Activated gamma-delta T cell treated with Interleukin-2 at 50 U/mL for 16 hours (primary cell): ENCODE measurements around the gene RAD18.

ENCODE experiments used
- DNase-seq: peaks from one replicate; pipeline ENCODE4 v3.0.0-alpha.2; 2020

RAD18 gene

GRCh38 chr3:8856721-8857120, 106.6 kb downstream of the RAD18 start:
- no peak for DNase-seq

- DNase-seq = no peak
Measured at GRCh38 chr3:8856071-8856470, 107.2 kb downstream of the RAD18 start.

GRCh38 chr3:8854656-8855055, 108.6 kb downstream of the RAD18 start:
- DNase-seq = no peak

GRCh38 chr3:8853081-8853480, 110.2 kb downstream of the RAD18 start:
- no peak for DNase-seq

- DNase-seq = no peak
Measured at GRCh38 chr3:8852511-8852910, 110.8 kb downstream of the RAD18 start.

- no peak for DNase-seq
Measured at GRCh38 chr3:8851703-8852102, 111.6 kb downstream of the RAD18 start.

GRCh38 chr3:8848696-8849131, 114.6 kb downstream of the RAD18 start:
- no peak for DNase-seq

- DNase-seq = no peak
Measured at GRCh38 chr3:8847317-8847716, 116.0 kb downstream of the RAD18 start.

- no peak for DNase-seq
Measured at GRCh38 chr3:8846176-8846575, 117.1 kb downstream of the RAD18 start.

GRCh38 chr3:8845641-8846040, 117.6 kb downstream of the RAD18 start:
- DNase-seq = no peak

- DNase-seq = no peak
Measured at GRCh38 chr3:8843347-8843746, 119.9 kb downstream of the RAD18 start.

GRCh38 chr3:8842293-8842692, 121.0 kb downstream of the RAD18 start:
- no peak for DNase-seq

- DNase-seq = no peak
Measured at GRCh38 chr3:8841472-8841871, 121.8 kb downstream of the RAD18 start.

- DNase-seq = no peak
Measured at GRCh38 chr3:8840556-8840955, 122.7 kb downstream of the RAD18 start.

GRCh38 chr3:8839607-8840325, 123.5 kb downstream of the RAD18 start:
- no peak for DNase-seq

GRCh38 chr3:8838765-8839423, 124.4 kb downstream of the RAD18 start:
- no peak for DNase-seq

GRCh38 chr3:8838234-8838633, 125.0 kb downstream of the RAD18 start:
- no peak for DNase-seq

- no peak for DNase-seq
Measured at GRCh38 chr3:8837162-8837561, 126.1 kb downstream of the RAD18 start.

- DNase-seq = no peak
Measured at GRCh38 chr3:8836096-8836495, 127.2 kb downstream of the RAD18 start.

GRCh38 chr3:8835385-8835784, 127.9 kb downstream of the RAD18 start:
- no peak for DNase-seq

GRCh38 chr3:8834974-8835373, 128.3 kb downstream of the RAD18 start:
- DNase-seq = no peak

GRCh38 chr3:8827641-8828040, 135.6 kb downstream of the RAD18 start:
- no peak for DNase-seq
